Hematopoietic multipotent progenitor cell treated with erythropoietin and hydrocortisone succinate and interleukin-3 and kit ligand, for 15 days (in vitro differentiated cells): ENCODE data around the gene CABP2.
"Not testable (repeated sequence)": the region's sequence is repeated elsewhere in the genome, so short reads cannot be mapped to it uniquely, and the experiment has no call there.

Experiments
- DNase-seq: peaks from one replicate; pipeline ENCODE4 v3.0.0-alpha.2; 2015; ENCODE audit warnings: low spot score

CABP2 gene

GRCh38 chr11:67538823-67539505 lies 15.7 kb upstream of the CABP2 start:
- no peak for DNase-seq

DNA sequence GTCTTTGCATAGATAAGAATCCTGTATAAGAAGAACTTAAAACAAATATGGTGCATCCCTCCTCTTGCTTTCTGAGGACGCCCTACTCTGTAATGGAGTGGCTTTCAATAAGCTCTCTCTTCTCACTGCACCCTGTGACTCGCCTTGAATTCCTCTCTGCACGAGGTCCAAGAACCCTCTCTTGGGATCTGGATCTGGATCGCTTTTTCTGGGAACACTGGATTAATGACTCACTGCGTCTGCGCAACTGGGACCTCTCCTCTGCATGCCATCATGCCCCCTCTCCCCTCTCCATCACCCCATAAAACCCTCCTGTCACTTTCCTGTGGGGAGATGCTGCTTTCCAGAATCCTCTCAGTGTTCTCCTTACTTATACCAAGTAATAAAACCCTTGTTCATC lies 15.1 kb upstream of the CABP2 start:
- no peak for DNase-seq

DNA sequence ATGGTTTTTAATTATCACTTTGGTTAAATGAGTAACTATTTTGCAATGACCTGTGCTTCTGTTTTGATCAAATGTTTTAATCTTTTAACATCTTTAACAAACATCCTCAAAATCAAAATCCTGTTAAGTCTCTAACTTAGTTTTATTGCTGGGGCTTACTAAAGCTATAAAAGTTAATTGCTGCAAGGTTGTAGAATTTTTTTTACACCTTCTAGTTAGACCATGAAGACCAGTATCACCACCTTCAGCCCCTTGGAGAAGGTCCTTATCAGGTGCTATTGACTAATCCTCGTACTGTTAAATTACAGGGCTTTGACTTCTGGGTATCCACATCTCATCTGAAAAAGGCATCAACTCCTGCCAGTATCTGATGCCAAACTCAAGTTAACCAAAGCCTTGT lies 12.3 kb upstream of the CABP2 start:
- DNase-seq, result no peak

DNA sequence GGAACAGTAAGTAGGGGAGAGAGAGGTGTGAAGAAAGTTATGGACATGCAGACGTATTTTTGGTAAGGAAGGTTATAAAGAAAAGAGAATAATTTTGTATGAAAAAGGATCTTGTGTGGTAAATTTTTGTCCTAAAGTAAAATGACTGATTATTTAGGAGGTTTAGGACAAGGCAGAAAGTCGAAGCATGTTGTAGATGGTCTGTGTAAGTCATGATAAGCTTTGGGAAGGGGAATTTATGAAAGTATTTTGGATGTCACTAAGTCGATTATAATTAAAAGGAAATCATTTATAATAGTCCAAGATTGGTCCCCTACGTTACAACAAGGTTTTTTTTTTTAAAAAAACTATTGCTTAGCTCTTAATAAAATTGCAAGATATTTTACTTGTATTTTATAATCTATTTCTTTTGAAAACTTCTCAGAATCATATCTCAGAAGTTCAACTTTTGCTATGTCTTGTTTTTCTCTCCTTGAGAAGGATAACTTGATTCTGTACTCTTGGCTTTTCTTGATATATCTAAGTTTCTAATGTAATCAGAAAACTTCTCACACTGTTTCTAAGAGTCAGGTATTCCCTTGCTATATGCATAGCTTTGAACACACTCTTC lies 10.9 kb upstream of the CABP2 start:
- DNase-seq, result no peak

GRCh38 chr11:67532889-67533288 lies 9.6 kb upstream of the CABP2 start:
- DNase-seq, result no peak

DNA sequence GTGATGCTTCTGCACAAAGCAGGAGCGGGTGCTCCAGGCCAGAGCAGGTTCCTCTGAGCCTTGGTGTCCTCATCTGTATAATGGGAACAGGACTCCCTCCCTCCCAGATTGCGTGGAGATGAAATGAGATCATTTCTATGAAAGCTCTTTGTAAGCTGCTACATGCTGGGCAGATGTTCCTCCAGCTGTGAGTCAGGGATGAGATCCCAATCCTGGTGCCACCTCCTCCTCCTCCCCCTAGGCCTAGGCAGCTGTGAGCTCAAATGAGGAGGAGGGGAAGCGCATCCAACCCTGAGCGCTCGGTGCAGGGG lies 7.0 kb upstream of the CABP2 start:
- DNase-seq, result no peak

DNA sequence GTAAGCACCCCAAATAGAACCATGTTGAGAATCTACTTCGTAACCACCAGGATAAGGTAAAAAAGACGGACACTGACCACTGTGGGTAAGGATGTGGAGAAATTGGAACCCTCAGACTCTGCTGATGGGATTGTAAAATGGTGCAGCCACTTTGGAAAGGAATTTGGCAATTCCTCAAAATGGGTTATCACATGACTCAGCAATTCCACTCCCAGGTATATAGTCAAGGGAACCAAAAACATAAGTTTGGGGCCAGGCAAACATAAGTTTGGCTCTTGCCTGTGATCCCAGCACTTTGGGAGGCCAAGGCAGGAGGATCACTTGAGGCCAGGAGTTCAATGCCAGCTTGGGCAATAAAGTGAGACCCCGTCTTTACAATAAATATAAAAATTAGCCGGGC lies 5.1 kb upstream of the CABP2 start:
- no peak for DNase-seq

GRCh38 chr11:67525275-67525976 lies 2.2 kb upstream of the CABP2 start:
- DNase-seq, result no peak

- DNase-seq, result no peak
These were observed 1.2 kb upstream of the CABP2 start for GRCh38 chr11:67524480-67524808.

DNA sequence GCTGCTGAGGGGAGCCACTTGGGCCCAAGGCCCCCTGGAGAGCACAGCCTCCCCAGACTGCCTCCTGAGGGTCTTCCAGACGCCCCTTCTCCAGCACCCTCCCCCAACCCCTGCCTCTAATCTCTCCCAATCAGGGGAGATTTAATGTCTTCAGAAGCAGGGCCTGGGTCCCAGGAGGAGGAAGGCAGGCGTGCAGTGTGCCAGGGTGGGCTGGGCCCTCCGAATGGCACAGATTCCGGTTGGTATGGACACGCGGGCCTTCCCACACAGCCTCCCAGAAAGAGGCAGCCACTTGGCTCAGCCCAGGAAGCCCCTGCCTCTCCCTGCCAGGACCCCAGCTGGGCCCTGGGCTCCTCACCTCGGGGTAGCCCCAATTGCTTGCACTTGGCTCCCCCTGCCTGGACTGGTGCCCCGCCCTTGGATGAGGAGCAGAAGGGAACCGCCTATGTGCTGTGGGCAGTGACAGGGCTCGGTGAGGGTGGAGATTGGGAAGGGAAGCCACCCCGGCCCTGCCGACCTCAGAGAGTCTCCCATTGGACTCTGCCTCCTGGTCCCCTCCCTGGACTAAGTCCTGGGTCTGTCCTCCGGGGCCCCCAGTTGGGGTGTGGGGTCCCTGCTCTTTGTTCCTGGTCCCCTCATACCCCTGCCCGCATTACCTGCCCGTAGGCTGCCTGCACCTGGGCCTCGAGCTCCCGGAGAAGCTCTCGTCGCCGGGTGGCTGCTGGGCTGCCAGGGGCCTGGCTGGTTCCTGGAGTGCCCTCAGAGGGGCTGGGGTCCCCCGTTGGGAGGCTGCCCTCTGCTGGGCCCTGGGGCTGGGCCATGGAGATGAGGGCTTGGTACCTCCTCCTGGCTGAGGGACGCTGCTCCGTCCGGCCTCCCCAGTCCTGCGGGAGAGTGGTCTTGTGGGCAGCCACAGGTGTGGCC lies 572 bp upstream of the CABP2 start:
- DNase-seq, result no peak

DNA sequence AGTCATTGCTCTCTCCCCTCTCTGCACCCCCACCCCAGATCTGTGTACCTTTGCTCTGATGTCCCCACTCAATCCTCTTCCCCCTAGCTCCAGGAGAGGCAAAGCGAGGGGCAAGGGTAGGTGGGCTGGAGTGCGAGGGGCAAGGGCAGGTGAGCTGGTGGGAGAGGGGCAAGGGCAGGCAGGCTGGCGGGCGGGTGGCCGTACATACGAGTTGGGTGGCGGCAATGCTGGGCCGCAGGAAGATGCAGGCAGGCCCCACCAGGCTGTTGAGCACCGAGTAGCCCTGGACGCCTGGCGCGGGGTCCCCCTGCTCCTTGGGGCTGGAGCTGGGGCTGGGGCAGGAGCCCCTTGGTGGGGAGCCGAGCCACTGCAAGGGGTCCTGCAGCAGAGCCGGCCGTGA lies 908 bp downstream of the CABP2 start:
- DNase-seq, result no peak

DNA sequence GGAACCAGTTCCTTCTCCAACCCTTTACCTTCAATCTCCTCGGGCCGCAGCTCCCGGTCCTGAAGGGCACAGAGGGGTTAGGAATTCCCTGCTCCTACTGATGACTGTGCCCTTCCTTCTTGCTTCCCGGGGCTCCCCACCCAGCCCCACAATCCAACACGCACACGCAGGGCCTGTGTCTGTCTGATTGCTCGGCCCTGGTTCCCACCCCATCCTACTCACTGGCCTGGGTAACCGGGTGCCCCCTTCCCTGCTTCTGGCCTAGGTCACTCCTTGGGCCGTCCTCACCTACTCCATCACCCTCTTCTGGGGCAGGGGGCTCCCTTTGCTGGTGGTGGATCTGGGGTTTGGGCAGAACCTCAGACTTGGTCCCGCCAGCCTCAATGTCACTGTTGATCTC lies 1.3 kb downstream of the CABP2 start:
- no peak for DNase-seq

- no peak for DNase-seq
These were observed 2.1 kb downstream of the CABP2 start for GRCh38 chr11:67520856-67521824.

- no peak for DNase-seq
These were observed 3.5 kb downstream of the CABP2 start for GRCh38 chr11:67519726-67520125.

DNA sequence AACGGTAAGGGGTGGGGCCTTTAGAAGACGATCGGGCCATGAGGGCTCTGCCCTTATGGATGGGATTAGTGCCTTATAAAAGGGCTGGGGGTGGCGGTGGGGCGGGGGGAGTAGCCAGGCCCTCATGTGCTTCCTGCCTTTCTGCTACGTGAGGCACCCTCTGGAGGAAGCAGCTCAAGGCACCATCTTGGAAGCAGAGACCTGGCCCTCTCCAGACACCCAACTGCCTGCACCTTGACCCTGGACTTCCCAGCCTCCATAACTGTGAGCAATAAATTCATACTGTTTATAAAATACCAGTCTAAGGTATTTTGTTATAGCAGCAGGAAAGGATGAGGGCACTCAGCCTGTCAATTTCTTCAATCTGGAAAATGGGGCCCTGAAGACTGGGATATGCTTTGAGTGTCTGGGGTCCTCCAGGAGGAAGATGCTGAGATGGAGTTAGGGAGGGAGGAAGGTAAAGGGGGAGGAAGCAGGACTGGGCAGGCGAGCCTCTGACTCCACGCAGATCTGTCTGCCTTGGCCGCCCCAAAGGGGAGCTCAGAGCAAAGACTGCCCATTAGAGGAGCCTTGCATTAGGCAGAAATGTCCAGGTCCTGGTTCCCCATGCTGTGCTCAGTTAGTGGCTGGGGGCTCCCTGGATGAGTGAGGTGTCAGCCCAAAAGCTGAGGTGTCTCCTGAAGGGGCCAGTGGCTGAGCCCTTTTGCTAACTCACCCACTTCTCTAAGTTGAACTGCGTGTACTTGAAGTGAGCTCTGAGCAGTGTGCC lies 5.3 kb downstream of the CABP2 start:
- DNase-seq, result no peak

DNA sequence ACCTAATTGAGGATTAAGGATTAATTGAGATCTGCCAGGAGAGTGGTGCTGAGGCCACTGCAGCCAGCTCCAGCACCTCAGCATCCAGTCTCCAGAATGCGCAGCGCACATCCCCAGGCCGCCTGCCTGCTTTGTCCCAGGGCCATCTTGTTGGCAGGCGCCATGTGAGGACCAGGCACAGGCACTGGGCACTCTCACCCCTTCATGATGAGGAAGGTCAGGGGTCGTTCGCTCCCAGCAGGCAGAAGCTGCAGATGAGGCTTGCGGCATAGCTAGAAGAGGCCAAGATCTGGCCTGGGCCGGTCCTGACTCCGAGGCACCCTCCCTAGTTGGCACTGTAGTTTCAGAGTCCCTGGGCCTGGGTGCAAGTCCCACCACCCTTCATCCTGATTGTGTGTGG lies 6.4 kb downstream of the CABP2 start:
- no peak for DNase-seq

- DNase-seq, result no peak
These were observed 9.1 kb downstream of the CABP2 start for GRCh38 chr11:67514116-67514515.

GRCh38 chr11:67511558-67511957 lies 11.7 kb downstream of the CABP2 start:
- DNase-seq, result not testable (repeated sequence)

DNA sequence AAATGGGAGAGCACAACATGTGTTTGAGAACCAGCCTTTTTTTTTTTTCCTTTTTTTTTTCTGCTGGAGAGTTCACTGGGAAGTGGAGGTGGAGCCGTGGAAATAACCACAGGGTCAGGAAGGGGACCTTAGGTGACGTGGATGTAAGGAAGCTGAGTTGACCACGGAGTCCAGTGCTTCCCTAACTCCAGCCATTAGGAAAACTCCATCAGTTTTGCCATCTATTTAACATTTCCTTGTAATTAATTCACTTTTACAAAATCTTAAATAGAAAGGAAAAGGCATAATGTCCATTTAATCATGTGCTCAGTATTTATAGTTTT lies 13.3 kb downstream of the CABP2 start:
- DNase-seq, result no peak

GRCh38 chr11:67508486-67509121 lies 14.6 kb downstream of the CABP2 start:
- peak; percentile 96 for DNase-seq
